Body of pancreas (tissue), 4 donors: ENCODE results near the gene SCAMP1. TPM values are rescaled to one million over a fixed set of nuclear protein-coding genes. Genes with fewer than 3 reads are reported as not detected.

Experiments used
- ATAC-seq: fragments of 150-250 bp; one replicate; pipeline ENCODE4 v1.9.1; 2016
- DNase-seq, 4 donors: peaks; one replicate each; pipeline ENCODE4 v3.0.0-alpha.2; 2019
- H3K27ac ChIP-seq, 4 donors: fragments of 200-600 bp; sonication (generic); 1 replicate in 3 of 4; 2 replicates in 1 of 4; pipeline versions ENCODE4 v1.5.1 to v1.6.1; 2016 to 2019; ENCODE audit warnings: mild to moderate bottlenecking in 1 of 4, mixed read lengths in 1 of 4, moderate library complexity in 1 of 4
- H3K27me3 ChIP-seq, 2 donors: fragments of 200-600 bp; sonication (generic); one replicate each; pipeline ENCODE4 v1.6.0; 2016; ENCODE audit warnings: mild to moderate bottlenecking in 1 of 2
- H3K36me3 ChIP-seq, 2 donors: fragments of 200-600 bp; sonication (generic); replicated peaks in 1 of 2; 2 replicates each; pipeline ENCODE4 v1.5.1; 2016; ENCODE audit warnings: low read depth in 2 of 2; ENCODE audit not compliant: insufficient read depth in 1 of 2
- H3K4me1 ChIP-seq: fragments of 200-600 bp; sonication (generic); one replicate; pipeline ENCODE4 v1.6.0; 2016
- H3K4me3 ChIP-seq, 2 donors: fragments of 200-600 bp; sonication (generic); 1 replicate in 1 of 2; 2 replicates in 1 of 2; pipeline ENCODE4 v1.5.1; 2016 to 2019
- H3K9me3 ChIP-seq, 3 donors: fragments of 200-600 bp; sonication (generic); 1 replicate in 2 of 3; 2 replicates in 1 of 3; pipeline ENCODE4 v1.5.1; 2016
- POLR2A ChIP-seq, 3 donors: fragments of 450-650 bp; IDR thresholded peaks; one replicate each; pipeline ENCODE4 v1.6.1; 2016; ENCODE audit warnings: antibody characterized with exemption in 3 of 3, mild to moderate bottlenecking in 2 of 3
- WGBS, 2 donors: methylation state at CpG; one replicate each; pipeline ENCODE4 v1.1.5; 2017; 5-methylcytosine and 5-hydroxymethylcytosine counted together
- intact Hi-C: fragments of 100-400 bp; cut with DNase I; formaldehyde crosslinking; loops from one replicate; pipeline ENCODE4 v1.15.1; 2023
- total RNA-seq, 2 donors: library from RNA; depleted of rRNA; stranded (reverse); fragments of >200 nt; gene quantifications; one replicate each; pipeline ENCODE4 v1.1.0, GENCODE V29; 2016
- TF ChIP-seq, protein P1 (sequence below), 7 experiments: fragments of 450-650 bp in 4 of 7; fragments of 200-600 bp in 3 of 7; sonication (generic) in 3 of 7; IDR thresholded peaks; one replicate each; pipeline ENCODE4 v1.5.1; 2016 to 2019; ENCODE audit warnings: antibody characterized with exemption in 7 of 7

The SCAMP1 gene
- total RNA-seq, 2 donors from 2014 or later = 10.2 to 15.8 TPM

DNA sequence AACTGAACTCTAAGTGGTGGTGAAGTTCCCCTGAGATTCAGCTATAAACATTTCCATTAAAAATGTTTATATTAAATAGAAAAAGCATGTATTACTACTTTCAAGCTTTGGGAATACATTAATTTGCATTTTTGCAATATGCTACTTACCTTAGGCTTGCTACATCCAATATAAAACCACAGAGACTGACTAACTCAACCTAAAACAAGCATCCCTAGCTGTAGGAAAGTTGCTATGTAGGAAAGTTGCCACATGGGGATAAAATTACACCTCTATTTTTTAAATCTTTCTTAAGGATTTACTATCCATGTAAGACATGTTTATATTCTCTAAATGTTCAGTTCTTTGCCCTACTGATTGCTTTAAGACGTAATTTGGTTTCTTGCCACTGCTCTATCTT, 12.8 kb downstream of the SCAMP1 start:
- Histone ChIP-seq H3K4me1 (peaks cover 40% of the 10 kb centered on the region), H3K27me3 (no peaks in the 10 kb centered on the region), H3K4me3 (no peak overlapping the region), H3K27ac (no peak overlapping the region), H3K9me3 (no peaks in the 10 kb centered on the region), H3K36me3 (no peaks in the 10 kb centered on the region)
- TF ChIP-seq, protein P1, sequence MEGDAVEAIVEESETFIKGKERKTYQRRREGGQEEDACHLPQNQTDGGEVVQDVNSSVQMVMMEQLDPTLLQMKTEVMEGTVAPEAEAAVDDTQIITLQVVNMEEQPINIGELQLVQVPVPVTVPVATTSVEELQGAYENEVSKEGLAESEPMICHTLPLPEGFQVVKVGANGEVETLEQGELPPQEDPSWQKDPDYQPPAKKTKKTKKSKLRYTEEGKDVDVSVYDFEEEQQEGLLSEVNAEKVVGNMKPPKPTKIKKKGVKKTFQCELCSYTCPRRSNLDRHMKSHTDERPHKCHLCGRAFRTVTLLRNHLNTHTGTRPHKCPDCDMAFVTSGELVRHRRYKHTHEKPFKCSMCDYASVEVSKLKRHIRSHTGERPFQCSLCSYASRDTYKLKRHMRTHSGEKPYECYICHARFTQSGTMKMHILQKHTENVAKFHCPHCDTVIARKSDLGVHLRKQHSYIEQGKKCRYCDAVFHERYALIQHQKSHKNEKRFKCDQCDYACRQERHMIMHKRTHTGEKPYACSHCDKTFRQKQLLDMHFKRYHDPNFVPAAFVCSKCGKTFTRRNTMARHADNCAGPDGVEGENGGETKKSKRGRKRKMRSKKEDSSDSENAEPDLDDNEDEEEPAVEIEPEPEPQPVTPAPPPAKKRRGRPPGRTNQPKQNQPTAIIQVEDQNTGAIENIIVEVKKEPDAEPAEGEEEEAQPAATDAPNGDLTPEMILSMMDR (IDR thresholded peaks at IDR 0.05) = no peak
- TF ChIP-seq POLR2A (IDR thresholded peaks at IDR 0.05) = no peak
- ATAC-seq (no peak), DNase-seq (no peak)
- intact Hi-C loops = no loop called here
- 68 to 70% methylated on average over 1 of the region's 1 CpG for WGBS, 2 donors

DNA sequence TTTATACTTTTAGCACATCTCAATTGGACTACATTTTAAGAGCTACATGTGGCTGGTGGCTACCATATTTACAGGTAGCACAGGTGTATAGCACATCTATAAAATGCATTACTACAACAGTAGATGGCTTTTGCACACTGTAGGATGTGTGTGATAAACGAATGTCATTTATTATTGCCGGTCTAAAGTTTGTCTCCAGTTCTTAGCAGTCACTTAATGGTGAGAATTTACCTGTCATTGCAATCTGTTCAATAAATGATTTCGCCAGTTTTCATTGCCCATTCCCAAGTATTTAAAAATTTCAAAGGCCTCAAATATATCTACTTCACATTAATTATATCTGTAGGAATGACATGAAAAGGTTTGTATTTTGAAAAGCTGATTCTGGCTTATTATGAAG, 15.9 kb downstream of the SCAMP1 start:
- H3K4me1 ChIP-seq = peaks cover 24% of the 10 kb centered on the region
- no peak overlapping the region for H3K4me3 ChIP-seq
- ATAC-seq (peak; percentile 70), DNase-seq (no peak)
- H3K36me3 ChIP-seq = no peaks in the 10 kb centered on the region
- TF ChIP-seq, protein P1 (IDR thresholded peaks at IDR 0.05) = no peak
- no peak for TF ChIP-seq POLR2A (IDR thresholded peaks at IDR 0.05)
- no peaks in the 10 kb centered on the region for H3K27me3 ChIP-seq
- H3K9me3 ChIP-seq = no peaks in the 10 kb centered on the region
- intact Hi-C loops = no loop called here
- peak overlapping the region; percentile 6 to 79 (median 58) for H3K27ac ChIP-seq
- WGBS, 2 donors = 19 to 38% methylated on average over 3 of the region's 3 CpGs

DNA sequence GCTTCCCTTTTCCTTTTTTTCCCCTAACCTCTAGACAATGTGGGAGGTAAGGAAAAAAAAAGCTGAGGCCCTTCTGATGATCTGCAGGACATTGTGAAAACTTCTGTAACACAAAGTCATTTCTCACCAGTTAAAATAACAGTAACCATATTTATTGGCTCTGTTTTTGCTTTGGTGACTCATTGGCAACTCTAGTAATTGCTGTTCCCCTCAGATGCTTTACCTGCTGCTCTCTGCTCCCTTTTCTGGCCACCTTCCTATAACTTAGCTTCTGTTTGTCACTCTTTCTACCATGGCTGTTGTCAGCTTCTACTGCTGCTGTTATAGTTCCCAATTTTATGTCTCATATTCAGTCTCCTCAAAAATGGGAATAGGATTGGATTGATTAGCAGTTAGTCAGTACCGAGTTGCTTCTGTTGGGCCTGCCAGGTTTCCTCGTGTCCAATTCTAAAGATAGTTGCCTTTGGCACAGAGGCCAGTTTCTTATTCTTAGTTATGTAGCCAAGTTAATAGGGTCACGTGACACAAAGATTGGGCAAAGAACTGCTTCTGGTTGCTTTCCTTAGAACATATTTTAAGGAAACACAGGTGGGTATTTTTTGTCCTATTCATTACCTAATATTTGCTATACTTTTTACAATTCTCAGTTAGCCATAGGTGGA, 16.8 kb downstream of the SCAMP1 start:
- no peak overlapping the region for H3K4me3 ChIP-seq
- 11 to 15% methylated on average over 3 of the region's 3 CpGs for WGBS, 2 donors
- intact Hi-C loops = no loop called here
- no peaks in the 10 kb centered on the region for H3K36me3 ChIP-seq
- peaks cover 24% of the 10 kb centered on the region for H3K4me1 ChIP-seq
- H3K27ac ChIP-seq = peak overlapping the region in 3 of 4 donors; percentile 56 to 79 (median 61)
- H3K9me3 ChIP-seq = no peaks in the 10 kb centered on the region
- H3K27me3 ChIP-seq = no peaks in the 10 kb centered on the region
- ATAC-seq (peak; percentile 77), DNase-seq (peak; percentile 31 to 62 (median 55))
- TF ChIP-seq, protein P1 (IDR thresholded peaks at IDR 0.05) = no peak
- no peak for TF ChIP-seq POLR2A (IDR thresholded peaks at IDR 0.05)

GRCh38 chr5:78377718-78378105, 17.3 kb downstream of the SCAMP1 start:
- WGBS, 2 donors = 73 to 75% methylated on average over 4 of the region's 4 CpGs
- intact Hi-C loops = no loop called here

More at GRCh38 chr5:78377718-78378105, 17.3 kb downstream of the SCAMP1 start:
- Histone ChIP-seq H3K4me3 (no peak overlapping the region), H3K36me3 (no peaks in the 10 kb centered on the region), H3K27me3 (no peaks in the 10 kb centered on the region), H3K4me1 (peaks cover 24% of the 10 kb centered on the region), H3K9me3 (no peaks in the 10 kb centered on the region), H3K27ac (peak overlapping the region in 3 of 4 donors; percentile 56 to 79 (median 61))
- ATAC-seq = no peak
- no peak for DNase-seq
- TF ChIP-seq POLR2A (IDR thresholded peaks at IDR 0.05) = no peak
- TF ChIP-seq, protein P1 (IDR thresholded peaks at IDR 0.05) = no peak
